LNCAP (cell line): Measurements from ENCODE around the gene MPHOSPH8.

Experiments
- TF ChIP-seq, protein P1 (sequence below): fragments of 450-650 bp; IDR thresholded peaks from 2 replicates; pipeline ENCODE4 v1.5.1; 2017; ENCODE audit warnings: mild to moderate bottlenecking

MPHOSPH8 gene

DNA sequence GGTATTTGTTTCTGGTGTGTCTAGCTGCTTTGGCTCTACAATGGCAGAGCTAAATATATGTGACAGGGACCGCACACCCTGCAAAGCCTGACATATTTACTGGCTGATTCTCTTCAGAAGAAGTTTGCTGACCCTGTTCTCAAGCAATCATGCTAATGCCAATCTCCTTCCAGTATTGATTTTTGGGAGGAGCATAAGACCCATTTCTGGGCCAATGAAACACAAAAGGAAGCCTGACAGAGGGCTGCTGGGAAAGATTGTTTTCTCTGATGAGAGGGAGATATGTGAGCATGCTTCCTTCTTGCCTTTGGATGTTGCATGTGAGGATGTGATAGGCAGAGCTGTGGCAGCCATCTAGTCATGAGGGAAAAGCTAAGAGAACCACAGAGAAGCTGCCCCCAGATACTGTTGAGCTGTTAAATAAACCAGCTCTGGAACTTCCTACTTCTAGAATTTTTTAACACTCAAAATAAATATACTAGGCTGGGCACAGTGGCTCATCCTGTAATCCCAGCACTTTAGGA is 40.7 kb upstream of the MPHOSPH8 start:
- TF ChIP-seq, protein P1, sequence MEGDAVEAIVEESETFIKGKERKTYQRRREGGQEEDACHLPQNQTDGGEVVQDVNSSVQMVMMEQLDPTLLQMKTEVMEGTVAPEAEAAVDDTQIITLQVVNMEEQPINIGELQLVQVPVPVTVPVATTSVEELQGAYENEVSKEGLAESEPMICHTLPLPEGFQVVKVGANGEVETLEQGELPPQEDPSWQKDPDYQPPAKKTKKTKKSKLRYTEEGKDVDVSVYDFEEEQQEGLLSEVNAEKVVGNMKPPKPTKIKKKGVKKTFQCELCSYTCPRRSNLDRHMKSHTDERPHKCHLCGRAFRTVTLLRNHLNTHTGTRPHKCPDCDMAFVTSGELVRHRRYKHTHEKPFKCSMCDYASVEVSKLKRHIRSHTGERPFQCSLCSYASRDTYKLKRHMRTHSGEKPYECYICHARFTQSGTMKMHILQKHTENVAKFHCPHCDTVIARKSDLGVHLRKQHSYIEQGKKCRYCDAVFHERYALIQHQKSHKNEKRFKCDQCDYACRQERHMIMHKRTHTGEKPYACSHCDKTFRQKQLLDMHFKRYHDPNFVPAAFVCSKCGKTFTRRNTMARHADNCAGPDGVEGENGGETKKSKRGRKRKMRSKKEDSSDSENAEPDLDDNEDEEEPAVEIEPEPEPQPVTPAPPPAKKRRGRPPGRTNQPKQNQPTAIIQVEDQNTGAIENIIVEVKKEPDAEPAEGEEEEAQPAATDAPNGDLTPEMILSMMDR = no peak

DNA sequence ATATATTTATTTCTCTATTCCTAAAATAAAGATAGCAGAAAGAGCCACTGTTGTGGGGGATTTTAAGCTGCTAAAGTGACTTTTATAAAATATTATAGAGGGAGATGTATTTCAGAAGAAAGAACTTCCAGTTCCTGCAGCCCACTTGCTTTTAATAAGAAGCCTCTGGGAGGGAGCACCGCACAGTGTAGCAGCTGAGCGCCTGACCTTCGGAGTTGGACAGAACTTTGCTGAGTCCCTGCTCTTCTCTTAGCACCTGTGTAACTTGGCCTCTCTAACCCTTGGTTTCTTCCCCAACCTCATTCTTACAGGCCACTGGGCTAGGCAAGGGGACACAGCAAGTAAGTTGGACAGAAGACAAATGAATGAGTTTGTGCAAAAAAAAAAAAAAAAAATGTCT is 37.4 kb upstream of the MPHOSPH8 start:
- TF ChIP-seq, protein P1 = no peak

DNA sequence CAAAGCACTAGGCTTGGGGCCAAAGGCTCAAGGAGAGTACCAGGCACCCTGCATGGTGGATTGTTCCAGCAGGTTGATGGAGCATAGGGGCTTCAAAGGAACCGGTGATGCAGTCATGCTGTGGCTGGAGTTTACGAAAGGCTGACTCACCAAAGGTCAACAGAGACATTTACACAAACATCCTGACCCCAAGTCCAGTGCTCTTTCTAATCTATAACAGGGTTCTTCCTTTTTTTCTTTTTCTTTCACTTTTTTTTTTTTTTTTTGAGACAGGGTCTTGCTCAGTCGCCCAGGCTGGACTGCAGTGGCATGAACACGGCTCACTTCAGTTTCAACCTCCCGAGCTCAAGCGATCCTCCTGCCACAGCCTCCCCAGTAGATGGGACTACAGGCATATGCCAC is 36.5 kb upstream of the MPHOSPH8 start:
- TF ChIP-seq, protein P1 = no peak

GRCh38 chr13:19597523-19597922 is 35.9 kb upstream of the MPHOSPH8 start:
- TF ChIP-seq, protein P1 = no peak

DNA sequence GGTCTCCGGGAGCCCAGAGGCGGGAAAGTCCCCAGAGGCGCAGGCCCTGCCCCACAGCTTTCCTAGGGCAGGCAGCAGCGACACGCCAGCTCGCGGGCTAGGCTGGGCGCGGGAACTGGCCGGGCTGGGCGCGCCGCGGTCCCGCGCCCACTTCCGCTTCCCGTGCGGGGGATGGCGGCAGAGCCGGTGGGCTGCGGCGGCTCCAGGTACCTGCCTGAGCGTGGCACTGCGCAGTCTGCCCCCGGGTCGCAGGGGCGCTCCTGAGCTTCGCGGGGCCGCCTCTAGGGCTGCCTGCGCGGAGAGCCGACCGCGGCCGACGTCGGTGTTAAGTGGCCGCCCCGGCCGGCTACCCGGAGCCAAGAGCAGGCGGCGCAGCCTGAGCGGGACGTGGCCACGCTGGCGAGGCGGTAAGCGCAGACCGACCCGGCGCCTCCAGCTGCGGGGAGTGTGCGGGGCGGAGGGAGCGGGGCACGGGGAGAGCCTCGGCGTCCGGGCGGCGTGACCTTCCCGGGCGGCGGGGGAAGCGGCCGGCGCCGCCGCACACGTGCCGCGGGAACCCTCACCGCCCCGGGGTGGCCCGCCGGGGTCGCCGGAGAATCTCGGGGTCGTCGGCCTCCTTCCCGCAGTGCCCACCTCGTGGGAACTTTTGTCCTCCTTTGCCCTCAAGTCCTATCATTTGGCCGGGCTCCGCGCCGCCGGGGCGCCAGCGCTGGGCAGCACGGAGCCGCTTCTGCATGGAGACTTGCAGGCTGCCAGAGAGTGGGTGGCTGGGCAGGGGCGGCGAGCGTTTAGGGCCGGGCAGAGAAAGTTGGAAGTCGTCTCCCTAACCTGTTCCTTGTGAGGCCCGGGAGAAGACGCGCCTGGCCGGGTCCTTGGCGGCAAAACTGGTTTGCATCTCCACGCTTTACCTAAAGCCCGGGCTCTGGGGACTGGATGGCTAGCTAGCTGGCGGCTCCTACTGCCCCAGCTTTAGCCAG is 31.4 kb upstream of the MPHOSPH8 start:
- TF ChIP-seq, protein P1 = 0 out of 2 replicates have a peak, but pooled peaks have one; percentile 24

DNA sequence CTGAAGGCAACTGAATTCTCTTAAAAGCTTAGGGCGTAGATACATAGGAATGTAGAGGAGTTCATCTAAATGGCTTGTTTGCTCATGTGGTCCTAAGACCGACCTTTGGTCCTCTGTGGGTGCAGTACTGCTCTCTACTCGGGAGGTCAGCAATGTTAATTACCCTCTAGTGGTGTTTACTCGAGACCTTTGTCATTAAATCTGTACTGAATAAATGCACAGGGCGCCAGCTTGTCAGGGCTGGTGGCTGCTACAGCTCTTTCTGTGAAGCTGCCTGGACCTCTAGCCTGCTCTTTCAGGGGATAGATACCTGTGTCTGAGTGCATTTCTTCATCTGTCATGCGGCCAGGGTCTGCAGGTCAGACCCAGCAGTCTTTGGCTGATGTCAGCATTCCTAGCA is 29.2 kb upstream of the MPHOSPH8 start:
- TF ChIP-seq, protein P1 = no peak

DNA sequence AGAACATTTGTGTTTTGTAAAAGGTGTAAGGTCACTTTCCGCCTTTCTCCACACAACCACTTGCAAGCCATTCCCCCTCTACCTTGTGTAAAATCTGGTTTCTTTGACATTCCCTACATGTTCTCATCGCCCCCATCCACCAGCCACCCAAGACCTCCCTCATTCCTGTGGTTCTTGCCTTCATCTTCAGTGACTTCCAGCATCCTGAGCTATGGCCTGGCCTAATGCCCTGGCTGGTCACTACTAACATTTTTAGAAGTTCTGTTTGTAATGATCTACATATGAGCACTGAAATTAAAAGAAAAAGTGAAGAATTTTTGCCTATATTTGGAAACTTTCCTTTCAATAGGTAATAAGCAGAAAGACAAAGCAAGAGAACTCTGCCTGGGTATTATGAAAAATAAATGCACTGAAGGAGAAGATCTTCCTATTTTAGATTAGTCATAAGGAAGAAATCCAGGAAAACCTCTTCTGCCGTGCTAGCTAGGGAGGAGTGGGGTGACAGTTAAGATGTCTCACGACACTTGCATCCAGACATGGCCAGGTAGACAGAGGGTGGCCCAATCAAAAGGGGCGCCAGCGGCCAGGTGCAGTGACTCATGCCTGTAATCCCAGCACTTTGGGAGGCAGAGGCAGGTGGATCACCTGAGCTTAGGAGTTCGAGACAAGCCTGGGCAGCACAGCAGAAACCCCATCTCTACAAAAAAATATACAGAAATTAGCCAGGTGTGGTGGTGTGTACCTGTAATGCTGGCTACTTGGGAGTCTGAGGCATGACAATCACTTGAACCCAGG is 28.1 kb upstream of the MPHOSPH8 start:
- TF ChIP-seq, protein P1 = no peak
